HG03565 (cell line): ENCODE data around the gene IL17C.

ENCODE experiments used
- ATAC-seq: cut with Tn5 transposase; IDR thresholded peaks from one replicate; pipeline ENCODE4 v1.9.1; 2021; ENCODE audit warnings: mild to moderate bottlenecking, moderate library complexity; ENCODE audit not compliant: unreplicated experiment

The IL17C gene, protein sequence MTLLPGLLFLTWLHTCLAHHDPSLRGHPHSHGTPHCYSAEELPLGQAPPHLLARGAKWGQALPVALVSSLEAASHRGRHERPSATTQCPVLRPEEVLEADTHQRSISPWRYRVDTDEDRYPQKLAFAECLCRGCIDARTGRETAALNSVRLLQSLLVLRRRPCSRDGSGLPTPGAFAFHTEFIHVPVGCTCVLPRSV

DNA sequence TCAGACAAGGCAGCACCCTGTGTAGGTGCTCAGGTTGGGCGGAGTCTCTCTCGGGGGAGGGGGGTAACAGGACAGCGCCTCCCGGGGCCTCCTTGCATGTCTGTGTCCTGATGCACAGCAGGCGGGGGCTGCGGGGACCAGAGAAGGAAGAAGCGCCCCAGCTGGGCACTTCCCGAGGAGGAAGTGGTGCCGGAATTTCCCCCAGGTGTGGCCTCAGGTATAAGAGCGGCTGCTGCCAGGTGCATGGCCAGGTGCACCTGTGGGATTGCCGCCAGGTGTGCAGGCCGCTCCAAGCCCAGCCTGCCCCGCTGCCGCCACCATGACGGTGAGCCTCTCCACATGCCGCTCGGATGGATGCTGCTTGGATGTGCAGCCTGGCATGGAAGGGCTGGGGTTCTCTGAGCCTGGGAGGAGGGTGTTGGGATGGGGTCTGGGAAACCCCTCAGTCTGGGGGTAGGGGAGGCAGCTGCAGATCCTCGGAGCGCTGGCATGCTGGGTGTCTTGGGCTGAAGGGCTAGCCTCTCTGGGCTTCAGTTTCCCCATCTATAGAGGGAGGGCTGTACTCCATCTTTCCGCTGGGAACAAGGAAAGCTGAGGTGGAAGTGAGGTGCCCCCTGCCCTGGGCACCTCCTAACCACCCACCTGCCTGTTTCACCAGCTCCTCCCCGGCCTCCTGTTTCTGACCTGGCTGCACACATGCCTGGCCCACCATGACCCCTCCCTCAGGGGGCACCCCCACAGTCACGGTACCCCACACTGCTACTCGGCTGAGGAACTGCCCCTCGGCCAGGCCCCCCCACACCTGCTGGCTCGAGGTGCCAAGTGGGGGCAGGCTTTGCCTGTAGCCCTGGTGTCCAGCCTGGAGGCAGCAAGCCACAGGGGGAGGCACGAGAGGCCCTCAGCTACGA, at the start of gene IL17C:
IL17C (plus strand) TSS at position 250 of the 908 bp plus-strand sequence; CDS start at position 320, 70 bp downstream.
- no peak for ATAC-seq

DNA sequence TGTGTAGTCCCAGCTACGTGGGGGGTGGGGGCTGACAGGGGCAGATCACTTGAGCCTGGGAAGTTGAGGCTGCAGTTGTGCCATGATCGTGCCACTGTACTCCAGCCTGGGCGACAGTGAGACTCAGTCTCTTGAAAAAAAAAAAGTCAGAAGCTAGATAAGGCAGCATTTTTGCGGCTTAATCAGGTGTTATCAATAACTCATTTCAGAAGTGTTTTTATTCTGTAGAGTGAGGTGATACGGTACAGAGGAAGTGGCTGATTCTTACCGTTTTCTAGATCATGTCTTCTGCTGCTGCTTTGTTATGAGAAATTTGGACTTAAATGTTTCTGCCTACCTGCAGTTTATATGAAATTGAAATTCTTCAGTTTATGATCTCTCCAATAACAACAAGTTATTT, 49.6 kb upstream of the IL17C start:
- no peak for ATAC-seq

DNA sequence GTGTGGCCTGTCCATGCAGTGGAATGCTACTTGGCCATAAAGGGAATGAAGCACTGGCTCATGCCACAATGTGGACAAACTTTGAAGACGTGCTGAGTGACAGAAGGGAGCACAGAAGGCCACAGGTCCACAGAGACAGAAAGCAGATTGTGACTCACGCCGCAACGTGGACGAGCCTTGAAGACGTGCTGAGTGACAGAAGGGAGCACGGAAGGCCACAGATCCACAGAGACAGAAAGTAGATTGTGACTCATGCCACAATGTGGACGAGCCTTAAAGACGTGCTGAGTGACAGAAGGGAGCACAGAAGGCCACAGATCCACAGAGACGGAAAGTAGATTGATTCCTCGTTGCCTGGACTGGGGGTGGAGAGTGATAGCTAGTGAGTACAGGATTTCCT, 48.9 kb upstream of the IL17C start:
- ATAC-seq: no peak

DNA sequence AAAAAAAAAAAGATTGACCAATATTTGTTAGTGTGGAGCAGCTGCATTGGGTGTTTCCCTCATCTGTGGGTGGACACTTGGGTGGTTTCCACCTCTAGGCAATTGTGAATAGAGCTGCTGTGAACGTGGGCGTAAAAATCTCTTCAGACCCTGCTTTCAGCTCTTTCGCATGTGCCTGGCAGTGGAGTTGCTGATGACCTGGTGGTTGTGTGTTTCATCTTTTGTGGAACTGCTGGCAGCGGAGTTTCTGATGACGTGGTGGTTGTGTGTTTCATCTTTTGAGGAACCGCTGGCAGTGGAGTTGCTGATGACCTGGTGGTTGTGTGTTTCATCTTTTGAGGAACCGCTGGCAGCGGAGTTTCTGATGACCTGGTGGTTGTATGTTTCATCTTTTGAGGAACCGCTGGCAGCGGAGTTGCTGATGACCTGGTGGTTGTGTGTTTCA, 46.8 kb upstream of the IL17C start:
- peak; percentile 70 for ATAC-seq

DNA sequence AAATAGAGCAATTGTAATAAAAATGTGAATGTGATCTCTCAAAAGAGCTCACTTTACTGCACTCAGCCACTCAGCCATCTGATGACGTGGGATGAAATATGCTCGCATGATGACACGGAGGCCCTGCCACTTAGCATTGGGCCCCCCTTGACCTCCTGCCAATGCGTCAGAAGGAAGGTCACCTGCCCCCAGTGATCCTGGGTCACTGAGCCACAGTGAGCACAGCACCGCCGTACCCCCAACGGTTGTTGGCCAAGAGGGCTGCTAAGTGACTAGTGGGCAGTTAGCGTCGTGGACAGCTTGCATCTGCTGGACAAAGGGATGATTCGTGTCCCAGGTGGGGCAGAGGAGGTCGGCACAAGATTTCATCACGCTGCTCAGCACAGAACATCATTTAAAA, 45.3 kb upstream of the IL17C start:
- no peak for ATAC-seq

DNA sequence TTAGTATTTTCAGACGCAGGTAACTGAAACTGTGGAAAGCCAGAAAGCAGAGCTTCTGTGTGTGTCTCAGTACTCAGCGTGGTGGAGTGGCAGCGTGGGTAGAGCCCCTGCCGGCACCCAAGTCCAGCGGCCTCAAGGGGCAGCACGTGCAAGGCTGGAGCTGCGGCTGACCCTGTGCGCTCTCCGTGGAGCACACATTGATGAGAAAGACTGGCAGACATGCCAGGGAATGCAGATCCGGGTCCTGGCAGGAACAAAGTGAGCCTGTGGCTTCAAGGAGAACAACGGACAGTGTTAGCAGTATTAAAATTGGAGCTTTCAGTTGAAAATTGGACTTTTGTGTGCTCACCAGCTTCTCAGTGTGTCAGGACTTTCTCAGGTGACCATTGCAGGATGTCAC, 44.9 kb upstream of the IL17C start:
- no peak for ATAC-seq

DNA sequence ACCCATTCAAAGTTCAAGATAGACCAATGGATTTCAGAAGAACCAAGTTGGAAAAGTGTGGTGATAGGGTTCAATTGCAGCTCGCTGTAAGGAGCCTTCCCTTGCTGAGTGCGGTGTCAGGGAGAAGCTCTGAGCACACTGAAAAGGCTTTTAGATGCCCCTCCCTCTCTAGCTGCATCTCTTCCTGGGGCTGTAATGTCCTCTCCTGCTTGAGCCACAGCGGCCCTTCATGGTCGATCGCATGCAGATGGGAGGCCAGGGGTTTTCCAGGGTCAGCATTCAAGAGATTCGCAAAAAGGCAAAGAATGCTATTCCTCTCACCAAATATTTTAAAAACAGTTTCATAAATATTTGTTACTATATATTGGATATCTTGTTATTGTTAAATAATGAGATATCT, 44.5 kb upstream of the IL17C start:
- no peak for ATAC-seq

DNA sequence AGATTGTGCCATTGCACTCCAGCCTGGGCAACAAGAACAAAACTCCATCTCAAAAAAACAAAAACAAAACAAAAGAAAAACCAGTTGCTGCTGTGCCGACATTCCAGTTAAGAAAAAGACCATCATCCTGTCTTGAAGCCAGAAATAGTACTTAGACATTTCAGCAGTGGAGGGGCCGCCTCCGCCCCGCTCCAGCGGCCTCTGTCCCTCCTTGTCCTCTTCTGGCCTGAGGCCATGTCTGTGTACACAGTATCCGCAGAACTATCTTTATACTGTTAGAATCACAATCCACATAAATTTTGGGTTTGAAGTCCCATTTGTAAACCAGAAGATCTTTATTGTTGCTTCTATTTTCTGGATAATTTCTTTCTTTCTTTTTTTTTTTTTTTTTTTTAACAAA, 43.3 kb upstream of the IL17C start:
- no peak for ATAC-seq

DNA sequence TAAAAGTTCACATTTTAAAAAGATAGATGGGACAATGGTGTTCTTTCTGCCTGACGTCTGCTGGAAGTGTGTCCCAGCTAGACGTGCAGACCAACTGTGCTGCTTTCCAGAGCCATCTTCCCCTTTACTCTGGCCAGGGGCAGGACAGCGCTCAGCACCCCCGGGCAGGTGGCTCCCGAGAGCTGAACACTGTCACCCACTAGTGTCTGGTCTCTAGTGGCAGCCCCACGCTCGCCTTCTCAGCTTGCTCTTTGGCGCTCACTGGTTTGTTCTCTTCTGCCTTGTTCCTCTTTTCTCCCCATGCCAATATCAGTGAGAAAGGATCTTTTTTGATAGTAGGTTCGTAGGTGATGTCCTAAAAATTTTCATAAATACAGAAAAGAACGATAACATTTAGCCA, 42.5 kb upstream of the IL17C start:
- no peak for ATAC-seq

DNA sequence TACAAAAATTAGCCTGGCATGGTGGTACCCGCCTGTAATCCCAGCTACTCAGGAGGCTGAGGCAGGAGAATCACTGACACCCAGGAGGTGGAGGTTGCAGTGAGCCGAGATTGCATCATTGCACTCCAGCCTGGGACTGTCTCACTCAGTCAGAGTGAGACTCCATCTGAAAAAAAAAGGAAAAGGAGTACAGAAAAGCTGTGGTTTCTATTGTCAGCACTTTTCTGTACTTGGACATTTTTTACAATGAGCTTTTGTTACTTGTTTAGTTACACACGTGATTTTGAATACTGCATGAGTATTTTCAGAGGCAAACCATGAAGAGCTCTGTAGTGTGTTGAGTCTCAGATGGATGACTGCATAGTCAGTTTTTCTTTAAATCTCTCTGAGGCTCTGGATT, 41.9 kb upstream of the IL17C start:
- no peak for ATAC-seq

DNA sequence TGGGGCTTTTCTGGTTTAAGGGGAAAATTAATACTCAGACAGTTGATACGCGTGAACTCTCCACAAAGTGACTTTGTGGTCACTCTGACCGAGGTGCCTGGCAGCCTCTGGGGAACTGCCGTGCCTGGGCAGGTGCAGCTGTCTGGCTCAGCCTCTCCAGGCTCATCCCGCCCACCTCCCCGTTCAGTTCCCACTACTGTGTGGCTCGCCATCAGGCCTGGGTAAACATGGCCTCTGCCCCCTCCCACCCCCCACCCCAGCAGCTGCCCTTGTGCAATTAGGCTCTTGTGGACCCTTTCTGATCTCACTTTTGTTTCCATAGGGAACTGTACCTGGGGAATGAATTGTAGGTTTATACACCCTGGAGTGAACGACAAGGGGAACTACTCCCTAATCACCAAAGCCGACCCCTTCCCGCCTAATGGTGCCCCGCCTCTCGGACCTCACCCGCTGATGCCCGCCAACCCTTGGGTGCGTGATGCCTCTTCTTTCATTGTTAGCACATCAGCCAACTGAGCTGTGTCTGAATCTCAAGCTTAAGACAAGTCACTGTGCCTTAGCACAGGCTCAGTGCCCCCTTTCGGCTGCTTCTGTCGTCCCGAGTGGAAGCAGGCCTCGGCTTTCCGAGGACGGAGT, 40.4 kb upstream of the IL17C start:
- ATAC-seq: no peak

DNA sequence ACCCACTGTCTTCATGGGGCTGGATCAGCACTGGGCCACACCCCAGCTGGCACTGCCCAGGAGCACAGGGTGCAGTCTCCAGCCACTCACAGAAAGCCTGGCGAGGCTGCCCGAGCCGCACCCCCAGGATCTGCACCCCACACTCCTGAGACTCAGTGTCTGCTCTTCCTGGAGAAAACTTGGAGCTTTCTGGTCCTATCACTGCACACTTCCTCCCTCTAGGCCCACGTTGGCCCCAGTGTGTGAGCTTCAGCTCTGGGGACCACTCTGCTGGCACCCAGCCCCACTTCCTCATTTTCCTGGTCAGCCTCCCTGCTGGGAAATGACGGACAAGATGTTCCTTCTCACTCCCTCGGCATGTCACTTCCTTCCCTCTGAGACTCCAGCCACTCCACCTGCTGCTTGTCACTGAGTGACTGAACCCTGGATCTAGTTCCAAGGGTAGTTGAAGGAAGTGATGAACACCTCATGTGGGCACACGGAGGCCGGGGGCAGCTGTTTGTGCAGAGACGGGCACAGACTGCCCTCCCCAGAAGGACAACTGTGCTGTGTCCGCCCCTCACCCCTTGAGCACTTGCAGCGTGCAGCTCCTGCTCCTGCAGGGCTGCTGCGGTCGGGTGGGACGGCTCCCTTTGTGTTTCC, 39.2 kb upstream of the IL17C start:
- ATAC-seq: no peak

DNA sequence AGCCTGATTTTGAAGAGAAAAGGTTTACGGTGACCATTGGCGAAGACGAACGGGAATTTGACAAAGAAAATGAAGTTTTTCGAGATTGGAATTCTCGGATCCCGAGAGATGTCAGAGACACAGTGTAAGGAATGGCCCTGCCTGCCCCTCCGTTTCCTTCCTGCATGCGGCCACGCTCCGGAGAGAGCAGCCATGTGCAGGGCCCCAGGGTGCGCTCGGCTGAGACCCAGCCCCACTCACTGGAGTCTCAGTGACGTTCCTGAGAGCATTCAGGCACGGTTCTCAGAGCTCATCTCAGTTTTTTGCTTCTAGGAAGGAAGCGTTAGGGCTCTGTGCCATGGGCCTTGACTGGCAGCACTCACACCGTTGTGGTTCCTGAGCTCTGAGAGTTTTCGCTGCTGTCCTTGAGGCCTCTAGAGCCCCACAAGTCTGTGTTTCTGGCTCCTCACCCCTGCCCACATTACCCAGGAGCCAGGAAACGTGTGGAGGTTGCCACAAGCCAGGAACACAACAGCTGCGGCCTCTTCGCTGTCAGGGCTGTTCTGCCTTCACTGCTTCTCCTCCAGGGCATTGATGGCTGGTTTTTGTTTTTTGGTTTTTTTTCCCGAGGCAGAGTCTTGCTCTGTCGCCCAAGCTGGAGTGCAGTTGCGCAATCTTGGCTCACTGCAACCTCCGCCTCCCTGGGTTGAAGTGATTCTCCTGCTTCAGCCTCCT, 38.4 kb upstream of the IL17C start:
- no peak for ATAC-seq

DNA sequence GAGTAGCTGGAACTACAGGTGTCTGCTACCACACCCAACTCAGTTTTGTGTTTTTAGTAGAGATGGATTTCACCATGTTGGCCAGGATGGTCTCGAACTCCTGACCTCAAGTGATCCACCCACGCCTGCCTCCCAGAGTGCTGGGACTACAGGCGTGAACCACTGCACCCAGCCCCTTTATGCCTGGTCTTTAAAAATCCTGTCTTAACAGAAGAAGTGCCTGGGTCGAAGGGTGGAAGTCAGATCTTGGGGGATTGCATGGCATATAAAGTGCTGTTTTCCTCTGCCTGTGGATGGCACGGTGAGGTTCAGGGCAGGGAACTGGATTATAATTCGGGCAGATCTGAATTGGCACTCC, 37.9 kb upstream of the IL17C start:
- ATAC-seq: no peak

DNA sequence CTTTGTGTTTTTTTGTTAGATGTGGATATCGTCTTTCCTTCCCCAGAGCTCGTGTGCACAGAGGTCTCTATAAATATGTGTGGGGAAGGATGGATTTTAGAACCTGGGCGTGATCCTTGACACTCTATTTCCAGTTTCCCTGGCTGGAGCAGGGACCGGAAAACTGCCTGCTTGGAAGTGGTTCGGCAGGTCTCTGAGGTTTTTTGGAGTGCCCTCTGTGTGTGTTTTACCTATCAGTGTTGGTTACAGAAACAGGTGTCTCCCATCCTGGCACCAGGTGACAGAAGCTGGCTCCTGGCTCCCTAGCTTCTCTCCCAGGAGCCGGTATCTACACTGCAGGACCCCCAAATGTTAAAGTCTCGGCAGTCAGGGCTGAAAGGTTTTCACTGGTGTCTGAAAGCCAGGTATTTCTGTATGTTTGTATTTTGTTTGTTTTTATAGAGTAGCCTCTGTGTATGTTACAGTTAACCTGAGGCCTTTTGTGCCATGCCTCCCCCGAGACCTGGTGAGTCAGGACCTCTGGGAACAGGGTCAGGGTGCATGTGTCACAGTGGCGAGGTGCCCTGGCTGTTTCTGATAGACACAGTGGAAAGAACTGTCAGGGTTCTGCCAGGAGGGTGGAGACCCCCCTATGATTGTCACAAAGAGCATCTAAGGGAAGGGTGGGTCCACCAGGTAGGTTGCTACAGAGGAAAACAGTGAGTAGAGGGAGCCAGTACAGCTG, 36.9 kb upstream of the IL17C start:
- no peak for ATAC-seq

DNA sequence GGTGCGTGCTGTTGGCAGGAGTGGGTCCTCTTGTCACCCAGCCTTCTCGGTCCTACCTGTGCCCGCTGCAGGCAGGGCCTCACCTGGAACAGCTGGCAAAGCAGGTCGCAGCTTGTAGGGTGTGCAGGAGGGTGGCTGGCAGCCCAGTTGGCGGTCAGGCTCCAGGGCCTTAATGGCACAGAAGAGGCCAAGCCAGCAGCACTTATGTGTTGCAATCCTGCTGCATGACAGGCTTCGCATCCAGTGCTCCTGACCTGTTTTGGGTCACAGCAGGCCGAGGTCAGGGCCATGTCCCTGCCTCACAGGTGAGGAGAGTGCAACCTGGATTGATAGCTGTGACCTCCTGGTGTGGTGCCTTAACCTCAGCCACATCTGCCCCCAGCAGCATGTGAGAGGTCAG, 36.3 kb upstream of the IL17C start:
- ATAC-seq: no peak

DNA sequence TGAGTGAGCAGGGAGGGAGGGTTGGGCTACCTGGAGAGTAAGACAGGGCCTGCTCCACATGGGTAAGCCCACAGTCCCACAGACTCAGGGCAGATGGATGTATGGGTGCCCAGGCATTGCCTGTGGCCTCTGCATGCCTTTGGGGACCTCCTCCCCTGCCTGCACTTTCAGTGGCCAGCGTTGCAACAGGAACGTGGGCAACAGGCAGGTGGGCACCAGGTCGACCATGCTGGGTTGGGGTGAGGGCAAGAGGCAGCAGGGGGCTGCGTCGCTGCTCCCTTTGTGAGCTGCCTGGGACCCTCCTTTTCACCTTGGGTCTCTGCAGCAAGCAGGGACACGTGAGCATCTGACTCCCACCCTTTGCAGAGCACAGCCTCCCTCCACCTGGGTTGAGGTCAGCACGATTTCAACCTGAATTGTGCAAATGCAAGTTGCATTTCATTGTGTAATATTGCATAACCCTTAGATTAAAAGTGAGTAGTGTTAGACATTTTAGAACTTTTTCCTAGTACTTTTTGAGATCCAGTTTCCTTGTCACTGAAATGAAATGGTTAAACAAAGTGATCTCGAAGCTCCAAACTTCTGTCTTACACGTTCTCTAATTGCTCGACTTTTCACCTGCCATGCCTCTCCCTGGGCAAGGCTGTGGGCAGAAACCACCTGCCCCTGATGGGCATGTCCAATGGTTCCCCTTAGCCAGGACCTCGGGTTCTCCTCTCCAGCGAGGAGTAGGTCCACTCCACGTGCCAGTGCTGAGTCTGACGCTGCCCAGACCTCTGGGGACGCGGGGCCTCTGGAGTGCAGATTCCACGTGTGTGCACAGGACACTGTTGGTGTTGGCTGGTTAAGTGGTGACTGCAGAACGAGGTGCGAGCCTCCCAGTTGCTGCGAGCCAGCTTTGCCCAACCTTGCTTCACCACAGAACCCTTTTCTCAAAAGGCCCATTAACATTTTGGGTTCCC, 32.9 kb upstream of the IL17C start:
- no peak for ATAC-seq

DNA sequence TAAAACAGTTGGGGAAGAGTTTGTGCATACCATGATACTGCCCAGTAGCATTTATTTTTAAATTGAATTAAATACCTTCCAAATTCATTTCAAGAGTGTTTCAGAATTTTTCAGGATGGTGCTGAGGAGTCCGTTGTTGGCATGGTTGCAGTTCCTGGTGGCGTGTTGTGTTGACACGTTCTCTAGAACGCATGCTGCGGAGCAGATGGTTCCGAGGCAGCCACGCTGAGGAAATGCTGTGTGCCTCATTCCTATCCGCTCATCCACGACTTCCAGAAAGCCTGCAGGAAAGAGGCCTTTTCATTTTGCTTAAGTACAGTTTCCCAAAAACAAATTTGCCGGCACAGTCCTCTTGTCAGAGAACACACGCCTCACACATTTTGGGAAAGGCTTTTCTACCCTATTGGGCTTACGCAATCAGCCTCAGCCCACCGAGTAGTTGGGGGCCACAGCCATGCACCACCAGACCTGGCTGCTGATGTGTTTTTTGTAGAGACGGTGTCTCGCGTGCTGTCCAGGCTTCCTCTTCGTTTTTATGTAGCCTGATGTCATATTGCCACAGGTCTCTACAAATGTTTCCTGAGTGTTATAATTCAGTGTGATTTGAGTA, 32.1 kb upstream of the IL17C start:
- no peak for ATAC-seq

DNA sequence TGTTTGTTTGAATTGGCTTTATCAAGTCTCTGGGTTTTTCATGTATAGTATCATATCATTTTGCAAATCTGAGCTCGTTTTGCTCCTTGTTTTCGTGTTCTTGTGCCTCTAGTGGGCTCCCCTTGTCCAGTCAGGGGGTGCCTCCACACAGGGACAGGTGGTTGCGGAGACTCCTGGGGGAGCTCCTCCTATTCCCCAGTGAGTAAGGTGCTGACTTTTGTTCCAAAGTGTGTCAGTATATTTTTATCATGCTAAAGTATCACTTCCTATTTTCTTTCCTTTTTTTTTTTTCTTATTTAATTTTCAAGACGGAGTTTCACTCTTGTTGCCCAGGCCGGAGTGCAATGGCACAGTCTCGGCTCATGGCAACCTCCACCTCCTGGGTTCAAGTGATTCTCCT, 30.3 kb upstream of the IL17C start:
- no peak for ATAC-seq
